Spleen (tissue), 7 donors: Measurements from ENCODE around the gene FGD5.

Experiments
- CTCF ChIP-seq, 11 experiments: fragments of 200-600 bp in 7 of 11; fragments of 450-650 bp in 4 of 11; sonication (generic) in 4 of 11; IDR thresholded peaks in 8 of 11; conservative IDR thresholded peaks in 3 of 11; 1 replicate in 7 of 11; 2 replicates in 4 of 11; pipeline versions ENCODE4 v1.4.0 to v1.8.0; 2016 to 2021; ENCODE audit warnings: antibody characterized with exemption in 11 of 11, inconsistent platforms in 4 of 11, mild to moderate bottlenecking in 1 of 11
- POLR2AphosphoS5 ChIP-seq, 3 donors: sonication (generic); formaldehyde crosslinking; IDR thresholded peaks; one replicate each; pipeline ENCODE4 v1.5.1; 2017; ENCODE audit warnings: antibody characterized with exemption in 3 of 3
- donor health status: DM: no; HTN: no; CAD: no; lungs with moderate emphysema.
- donor health status: DM: no; HTN: no; CAD: no.
- donor health status: DM: no; HTN: no; CAD: no.

GRCh38 chr3:14769544-14770325, 49.0 kb upstream of the FGD5 start:
- TF ChIP-seq POLR2AphosphoS5 (IDR thresholded peaks at IDR 0.05) (no peak), CTCF (IDR thresholded peaks at IDR 0.05 in 8 of 11, conservative IDR thresholded peaks at IDR 0.05 in 3 of 11) (no peak)
